Kidney (tissue), 14 donors: ENCODE data around the gene PTPRT. TPM values are rescaled to one million over a fixed set of nuclear protein-coding genes. Genes with fewer than 3 reads are reported as not detected.
"Not testable (repeated sequence)": the region's sequence is repeated elsewhere in the genome, so short reads cannot be mapped to it uniquely, and the experiment has no call there.

Experiments used
- DNase-seq, 5 donors: peaks; one replicate each; pipeline ENCODE4 v3.0.0-alpha.2; 2013 to 2020
- FAIRE-seq: peaks from 2 replicates; lab custom pipeline; 2012; peaks lifted over from hg19 to GRCh38; lab: Jason Lieb, UNC
- H3K27ac ChIP-seq, 2 donors: one replicate each; pipeline ENCODE4 v1.7.0; 2013; ENCODE audit warnings: low read depth in 2 of 2, low read length in 2 of 2, inconsistent platforms in 1 of 2
- H3K27me3 ChIP-seq: one replicate; pipeline ENCODE4 v1.7.1; 2013; ENCODE audit warnings: low read length, inconsistent platforms; ENCODE audit not compliant: control insufficient read depth, insufficient read depth
- H3K36me3 ChIP-seq, 3 donors: one replicate each; pipeline versions ENCODE4 v1.7.0 to v1.7.1; 2013; ENCODE audit warnings: low read length in 3 of 3, control low read depth in 1 of 3, inconsistent platforms in 1 of 3; ENCODE audit not compliant: insufficient read depth in 3 of 3, control insufficient read depth in 2 of 3
- H3K4me1 ChIP-seq, 3 donors: one replicate each; pipeline versions ENCODE4 v1.7.0 to v1.7.1; 2013; ENCODE audit warnings: low read length in 3 of 3, inconsistent platforms in 1 of 3, low read depth in 1 of 3; ENCODE audit not compliant: control insufficient read depth in 2 of 3, insufficient read depth in 2 of 3
- H3K4me3 ChIP-seq, 3 donors: one replicate each; pipeline versions ENCODE4 v1.7.0 to v1.8.1; 2013; ENCODE audit warnings: low read length in 3 of 3, control low read depth in 1 of 3, inconsistent platforms in 1 of 3
- H3K9ac ChIP-seq, 3 donors: one replicate each; pipeline versions ENCODE4 v1.7.0 to v1.7.1; 2013; ENCODE audit warnings: low read length in 3 of 3, control low read depth in 1 of 3, inconsistent platforms in 1 of 3
- H3K9me3 ChIP-seq, 3 donors: one replicate each; pipeline versions ENCODE4 v1.7.0 to v1.7.1; 2013; ENCODE audit warnings: low read length in 3 of 3, control low read depth in 1 of 3, inconsistent platforms in 1 of 3; ENCODE audit not compliant: control insufficient read depth in 2 of 3, insufficient read depth in 1 of 3
- CTCF ChIP-seq: IDR thresholded peaks from 3 replicates; pipeline ENCODE4 v1.5.1; 2012; ENCODE audit warnings: mild to moderate bottlenecking, moderate library complexity, borderline replicate concordance; ENCODE audit not compliant: insufficient read depth; ENCODE audit errors: extremely low read depth
- intact Hi-C: fragments of 100-400 bp; cut with DNase I; formaldehyde crosslinking; loops from one replicate; pipeline ENCODE4 v1.11.1; 2022
- polyA plus RNA-seq: library from polyadenylated mRNA; stranded (reverse); fragments of 350-450 nt; fragmentation: Illumina TruSeq; extraction: RNeasy Lipid Tissue Mini Kit (QIAGEN cat#74804); gene quantifications from one replicate; pipeline ENCODE4 v1.2.3, GENCODE V29; 2014; ENCODE audit warnings: low read depth, low replicate concordance; ENCODE audit not compliant: insufficient read depth
- total RNA-seq: library from RNA; stranded (reverse); fragmentation: NEBNext Ultra II Directional; extraction: Animal tissue kit (Norgen Biotek cat#: 25700); gene quantifications from one replicate; pipeline ENCODE4 v1.2.1, GENCODE V29; 2021
- donor health status: control.
- donor health status: control.
- donor health status: control.
- donor health status: control.
- donor health status: control.
- donor health status: DM: yes; HTN: yes; CAD: no.
- donor health status: Normal renal cell carcinoma (clear cell type).

Gene PTPRT
- total and polyA plus RNA-seq, 2 donors from 2014 or later, result 0.60 TPM; not detected in 1

DNA sequence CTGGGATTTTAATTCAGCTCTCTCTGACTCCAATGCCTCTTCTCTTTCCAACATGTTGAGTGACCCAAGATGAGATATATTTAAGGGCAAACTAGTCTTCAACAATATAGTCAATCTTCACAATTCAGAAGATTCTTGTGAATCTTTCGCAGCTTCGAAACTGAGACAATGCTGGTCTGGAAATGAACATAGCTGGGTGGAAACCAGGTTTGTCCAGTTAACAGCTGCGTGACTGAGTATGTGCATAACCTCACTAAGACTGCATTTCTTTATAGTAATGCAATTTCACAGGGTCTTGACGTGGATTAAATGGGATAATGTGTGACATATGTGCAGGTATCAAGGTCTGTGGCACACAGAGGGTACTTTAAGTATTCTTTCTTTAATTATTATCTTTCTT, 18.9 kb downstream of the PTPRT start:
- peaks cover 0 to 7% (median 3%) of the 10 kb centered on the region in 3 donors for H3K4me1 ChIP-seq
- no peak overlapping the region for H3K27ac ChIP-seq
- no peaks in the 10 kb centered on the region for H3K36me3 ChIP-seq
- no peak overlapping the region for H3K9ac ChIP-seq
- no peak for FAIRE-seq
- H3K9me3 ChIP-seq, result no peaks in the 10 kb centered on the region
- H3K4me3 ChIP-seq, result no peak overlapping the region
- DNase-seq, result no peak
- intact Hi-C loops, result no loop called here
- TF ChIP-seq CTCF, result no peak
- no peaks in the 10 kb centered on the region for H3K27me3 ChIP-seq

- H3K9me3 ChIP-seq, result no peaks in the 10 kb centered on the region
- FAIRE-seq, result no peak
- TF ChIP-seq CTCF, result no peak
- H3K27ac ChIP-seq, result no peak overlapping the region
- peaks cover 0 to 7% (median 3%) of the 10 kb centered on the region in 3 donors for H3K4me1 ChIP-seq
- no peak overlapping the region for H3K4me3 ChIP-seq
- no peak overlapping the region for H3K9ac ChIP-seq
- intact Hi-C loops, result no loop called here
- H3K27me3 ChIP-seq, result no peaks in the 10 kb centered on the region
- no peaks in the 10 kb centered on the region for H3K36me3 ChIP-seq
- no peak for DNase-seq
These were observed 22.1 kb downstream of the PTPRT start for GRCh38 chr20:43167615-43168014.

DNA sequence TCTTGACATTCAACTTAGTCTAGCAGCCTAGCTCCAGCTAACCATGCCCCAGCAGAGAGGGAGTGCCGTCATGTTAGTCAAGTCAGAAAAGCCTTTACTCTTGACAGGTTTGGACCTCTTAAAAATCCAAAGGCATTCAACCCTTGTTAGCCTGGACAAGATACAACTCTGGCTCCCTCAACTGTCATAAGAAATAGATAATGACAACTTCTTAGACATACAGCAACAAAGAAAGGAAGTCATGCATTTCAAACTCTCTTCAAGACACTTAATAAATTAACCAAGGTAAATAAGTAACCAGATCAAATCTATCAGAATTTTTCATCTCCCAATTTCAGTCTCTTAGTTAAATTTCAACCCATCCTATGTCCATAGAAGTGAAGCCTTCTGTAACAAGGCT, 22.7 kb downstream of the PTPRT start:
- TF ChIP-seq CTCF, result no peak
- Histone ChIP-seq H3K9me3 (no peaks in the 10 kb centered on the region), H3K27me3 (no peaks in the 10 kb centered on the region), H3K4me1 (peaks cover 0 to 7% (median 3%) of the 10 kb centered on the region in 3 donors), H3K9ac (no peak overlapping the region), H3K4me3 (no peak overlapping the region), H3K27ac (no peak overlapping the region), H3K36me3 (no peaks in the 10 kb centered on the region)
- FAIRE-seq (no peak), DNase-seq (peak in 2 of 5 donors; percentile 29 to 43)
- intact Hi-C loops, result no loop called here

DNA sequence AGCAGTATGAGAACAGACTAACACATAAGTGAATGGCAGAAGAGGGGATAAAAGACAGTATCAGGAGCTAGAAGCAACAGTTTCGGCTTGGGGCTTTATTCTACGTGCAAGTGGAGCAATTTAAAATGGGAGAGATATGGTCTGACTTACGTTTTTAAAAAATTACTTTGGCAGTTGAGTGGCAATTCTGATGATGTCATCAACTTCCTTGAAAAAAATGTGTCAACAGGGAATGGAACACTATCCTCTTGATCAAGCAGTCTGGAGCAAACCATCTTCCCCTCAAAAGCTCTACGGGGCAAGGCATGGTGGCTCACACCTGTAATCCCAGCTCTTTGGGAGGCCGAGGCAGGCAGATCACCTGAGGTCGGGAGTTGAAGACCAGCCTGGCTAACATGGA, 24.1 kb downstream of the PTPRT start:
- FAIRE-seq, result no peak

DNA sequence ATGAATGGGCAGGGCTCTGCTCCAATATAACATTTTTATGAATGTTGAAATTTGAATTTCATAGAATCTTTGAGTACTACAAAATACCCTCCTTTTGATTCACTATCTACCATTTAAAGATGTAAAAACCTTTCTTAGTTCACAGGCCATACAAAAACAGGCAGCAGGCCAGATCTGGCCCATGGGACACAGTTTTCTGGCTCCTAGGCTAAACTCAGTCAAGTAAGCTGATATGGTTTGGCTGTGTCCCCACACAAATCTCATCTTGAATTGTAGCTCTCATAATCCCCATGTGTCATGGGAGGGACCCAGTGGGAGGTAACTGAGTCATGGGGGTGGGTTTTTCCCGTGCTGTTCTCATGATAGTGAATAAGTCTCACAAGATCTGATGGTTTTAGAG, 25.0 kb downstream of the PTPRT start:
- DNase-seq, H3K27ac ChIP-seq, intact Hi-C loops, H3K9me3 ChIP-seq, H3K4me3 ChIP-seq, H3K9ac ChIP-seq, H3K36me3 ChIP-seq, H3K27me3 ChIP-seq, FAIRE-seq, H3K4me1 ChIP-seq: not testable (repeated sequence)

More for the DNA sequence above, 24.1 kb downstream of the PTPRT start:
- H3K27ac ChIP-seq, result no peak overlapping the region
- H3K9me3 ChIP-seq, result no peaks in the 10 kb centered on the region
- H3K4me1 ChIP-seq, result peaks cover 0 to 7% (median 3%) of the 10 kb centered on the region in 3 donors
- DNase-seq, result no peak
- H3K9ac ChIP-seq, result no peak overlapping the region
- TF ChIP-seq CTCF, result no peak
- intact Hi-C loops, result no loop called here
- no peaks in the 10 kb centered on the region for H3K27me3 ChIP-seq
- no peaks in the 10 kb centered on the region for H3K36me3 ChIP-seq
- H3K4me3 ChIP-seq, result no peak overlapping the region
